HepG2 (cell line): ENCODE data around the gene RBP2. TPM values are rescaled to one million over a fixed set of nuclear protein-coding genes. Genes with fewer than 3 reads are reported as not detected.

Experiments used
- ATAC-seq: fragments of 200-7000 bp; cut with Tn5 transposase; 3 replicates; pipeline ENCODE4 v1.9.1; 2020; ENCODE audit warnings: mild to moderate bottlenecking, moderate library complexity
- BruUV-seq: library from RNA; stranded (reverse); fragments of 400-500 nt; replicated peaks from 2 replicates; lab custom pipeline; 2021; lab: Mats Ljungman, UMichigan
- CTCF ChIA-PET: fragments of 300-600 bp; formaldehyde crosslinking; extraction: SDS; loops from one replicate; lab custom pipeline; 2021; ENCODE audit warnings: low total read pairs, inconsistent platforms, low intra/inter-chr PET ratio; lab: Yijun Ruan, JAX
- POLR2A ChIA-PET: fragments of 350-600 bp; sonication (Branson Sonifier 250); formaldehyde crosslinking; loops from one replicate; lab custom pipeline; 2020; ENCODE audit warnings: antibody characterized with exemption, inconsistent platforms; lab: Yijun Ruan, JAX
- DNase-seq: peaks from one replicate; pipeline ENCODE4 v3.0.0-alpha.2; 2015; ENCODE audit warnings: low spot score
- FAIRE-seq: peaks from 3 replicates; lab custom pipeline; 2011; peaks lifted over from hg19 to GRCh38; lab: Jason Lieb, UNC
- H2AFZ ChIP-seq: one replicate; pipeline ENCODE4 v1.6.1; 2011; ENCODE audit warnings: low read length, inconsistent platforms
- H3K27ac ChIP-seq: fragments of 300-600 bp; 3 replicates; pipeline ENCODE4 v1.8.0; 2011; ENCODE audit warnings: mixed run types, mild to moderate bottlenecking, mixed read lengths, low read length, inconsistent platforms; ENCODE audit not compliant: insufficient read depth; ENCODE audit errors: extremely low read length
- H3K27me3 ChIP-seq, 2 experiments: fragments of 200-600 bp in 1 of 2; 2 replicates in 1 of 2; 3 replicates in 1 of 2; pipeline versions ENCODE4 v1.6.0 to v1.8.0; 2011; ENCODE audit warnings: low read length in 2 of 2, mild to moderate bottlenecking in 2 of 2, moderate library complexity in 2 of 2, inconsistent platforms in 1 of 2; ENCODE audit not compliant: insufficient read depth in 2 of 2, control insufficient read depth in 1 of 2
- H3K36me3 ChIP-seq, 2 experiments: fragments of 200-600 bp in 1 of 2; replicated peaks in 1 of 2; 2 replicates in 1 of 2; 3 replicates in 1 of 2; pipeline versions ENCODE4 v1.5.1 to v1.8.0; 2011; ENCODE audit warnings: low read length in 2 of 2, inconsistent platforms in 1 of 2; ENCODE audit not compliant: insufficient read depth in 2 of 2, control insufficient read depth in 1 of 2
- H3K4me1 ChIP-seq: 2 replicates; pipeline ENCODE4 v1.5.1; 2012; ENCODE audit warnings: low read length, inconsistent platforms; ENCODE audit not compliant: insufficient read depth
- H3K4me2 ChIP-seq: 2 replicates; pipeline ENCODE4 v1.6.0; 2011; ENCODE audit warnings: low read depth, low read length, inconsistent platforms
- H3K4me3 ChIP-seq, 3 experiments: fragments of 200-600 bp in 1 of 3; sonication (generic), shearing (Covaris generic) in 1 of 3; replicated peaks in 1 of 3; 2 replicates each; pipeline ENCODE4 v1.5.1; 2011 to 2016; ENCODE audit warnings: low read length in 3 of 3, inconsistent platforms in 2 of 3, low read depth in 2 of 3, mild to moderate bottlenecking in 2 of 3, control low read depth in 1 of 3, mixed read lengths in 1 of 3; ENCODE audit not compliant: insufficient read depth in 1 of 3
- H3K79me2 ChIP-seq: one replicate; pipeline ENCODE4 v1.6.1; 2011; ENCODE audit warnings: low read length, inconsistent platforms; ENCODE audit not compliant: insufficient read depth
- H3K9ac ChIP-seq: 2 replicates; pipeline ENCODE4 v1.6.0; 2011; ENCODE audit warnings: mild to moderate bottlenecking, low read depth, low read length, inconsistent platforms; ENCODE audit not compliant: insufficient read depth
- H3K9me3 ChIP-seq: 2 replicates; pipeline ENCODE4 v1.5.1; 2012; ENCODE audit warnings: mild to moderate bottlenecking, low read length
- H4K20me1 ChIP-seq: 2 replicates; pipeline ENCODE4 v1.6.0; 2011; ENCODE audit warnings: inconsistent platforms, mild to moderate bottlenecking, low read length, moderate library complexity; ENCODE audit not compliant: insufficient read depth
- CEBPB ChIP-seq: IDR thresholded peaks from 2 replicates; pipeline ENCODE4 v1.6.1; 2011; ENCODE audit warnings: low read depth, low read length, improper control_type of control experiment, borderline replicate concordance
- EP300 ChIP-seq, 3 experiments: sonication (generic) in 1 of 3; formaldehyde crosslinking in 1 of 3; IDR thresholded peaks; 2 replicates each; pipeline versions ENCODE4 v1.5.1 to v1.6.1; 2011 to 2020; ENCODE audit warnings: low read depth in 2 of 3, low read length in 2 of 3, borderline replicate concordance in 1 of 3, improper control_type of control experiment in 1 of 3, mild to moderate bottlenecking in 1 of 3, missing genetic modification reagents in 1 of 3, moderate library complexity in 1 of 3
- MATR3 ChIP-seq: sonication (generic); formaldehyde crosslinking; IDR thresholded peaks from 2 replicates; pipeline ENCODE4 v1.4.0; 2020; ENCODE audit warnings: missing genetic modification reagents
- RAD21 ChIP-seq: fragments of 450-650 bp; formaldehyde crosslinking; IDR thresholded peaks from 2 replicates; pipeline ENCODE4 v1.5.0; 2020; ENCODE audit warnings: mild to moderate bottlenecking
- RFXAP ChIP-seq: sonication (generic); formaldehyde crosslinking; IDR thresholded peaks from 2 replicates; pipeline ENCODE4 v1.4.0; 2020; ENCODE audit warnings: missing genetic modification reagents, borderline replicate concordance
- SRY ChIP-seq: sonication (generic); formaldehyde crosslinking; IDR thresholded peaks from 2 replicates; pipeline ENCODE4 v1.8.0; 2022; ENCODE audit warnings: mild to moderate bottlenecking, missing genetic modification reagents
- TAF1 ChIP-seq: sonication (generic); formaldehyde crosslinking; IDR thresholded peaks from 2 replicates; pipeline ENCODE4 v1.4.0; 2020; ENCODE audit warnings: missing genetic modification reagents
- ZNF264 ChIP-seq: sonication (generic); formaldehyde crosslinking; IDR thresholded peaks from 2 replicates; pipeline ENCODE4 v1.4.0; 2020; ENCODE audit warnings: missing genetic modification reagents
- ZNF614 ChIP-seq: IDR thresholded peaks from 2 replicates; pipeline ENCODE4 v1.6.1; 2018; ENCODE audit warnings: missing biosample characterization, missing genetic modification reagents, inconsistent platforms, borderline replicate concordance
- WGBS: methylation state at CpG from one replicate; pipeline ENCODE4 v1.1.6; 2017; ENCODE audit warnings: low lambda C conversion rate; 5-methylcytosine and 5-hydroxymethylcytosine counted together
- in situ Hi-C: cut with HindIII; loops from 2 replicates; pipeline ENCODE4 v1.10.0; 2017; ENCODE audit warnings: low pct_unique_long_range_greater_than_20kb; ENCODE audit not compliant: extremely low pct_ligation_motif_present
- intact Hi-C: fragments of 100-400 bp; cut with micrococcal nuclease; formaldehyde crosslinking; loops from one replicate; pipeline ENCODE4 v1.10.0; 2022; ENCODE audit not compliant: unreplicated experiment
- polyA plus RNA-seq, 8 experiments: library from polyadenylated mRNA; depleted of rRNA in 3 of 8; stranded (reverse) in 7 of 8; unstranded in 1 of 8; fragments of >200 nt; fragmentation: Illumina TruSeq in 4 of 8; extraction: Trizol in 4 of 8; gene quantifications; 2 replicates each; pipeline versions ENCODE4 v1.2.1 to v1.2.3, GENCODE V29; 2011 to 2016; ENCODE audit warnings: low read depth in 4 of 8, missing spikeins in 1 of 8, mixed read lengths in 1 of 8; ENCODE audit not compliant: insufficient read depth in 1 of 8
- total RNA-seq, 5 experiments: library from RNA; depleted of rRNA; stranded (reverse); fragments of >200 nt; fragmentation: Illumina TruSeq; extraction: Trizol; gene quantifications; 2 replicates each; pipeline ENCODE4 v1.2.3, GENCODE V29; 2016; ENCODE audit warnings: low read depth in 1 of 5
- TF ChIP-seq, protein P1 (sequence below): sonication (generic); formaldehyde crosslinking; IDR thresholded peaks from 2 replicates; pipeline ENCODE4 v1.8.0; 2022; ENCODE audit warnings: missing genetic modification reagents, mild to moderate bottlenecking, inconsistent platforms, borderline replicate concordance
- TF ChIP-seq, protein P2 (sequence below): sonication (generic); formaldehyde crosslinking; conservative IDR thresholded peaks from 2 replicates; pipeline ENCODE4 v1.8.0; 2022; ENCODE audit warnings: missing genetic modification reagents
- TF ChIP-seq, protein P3 (sequence below): sonication (generic); formaldehyde crosslinking; IDR thresholded peaks from 2 replicates; pipeline ENCODE4 v1.4.0; 2020; ENCODE audit warnings: missing genetic modification reagents

RBP2 gene
- total and polyA plus RNA-seq, 2 of the 13 experiments (the other 11 are each of a cell fraction or from before 2014, with no cell fraction given) = 0.17 to 2.5 TPM

DNA sequence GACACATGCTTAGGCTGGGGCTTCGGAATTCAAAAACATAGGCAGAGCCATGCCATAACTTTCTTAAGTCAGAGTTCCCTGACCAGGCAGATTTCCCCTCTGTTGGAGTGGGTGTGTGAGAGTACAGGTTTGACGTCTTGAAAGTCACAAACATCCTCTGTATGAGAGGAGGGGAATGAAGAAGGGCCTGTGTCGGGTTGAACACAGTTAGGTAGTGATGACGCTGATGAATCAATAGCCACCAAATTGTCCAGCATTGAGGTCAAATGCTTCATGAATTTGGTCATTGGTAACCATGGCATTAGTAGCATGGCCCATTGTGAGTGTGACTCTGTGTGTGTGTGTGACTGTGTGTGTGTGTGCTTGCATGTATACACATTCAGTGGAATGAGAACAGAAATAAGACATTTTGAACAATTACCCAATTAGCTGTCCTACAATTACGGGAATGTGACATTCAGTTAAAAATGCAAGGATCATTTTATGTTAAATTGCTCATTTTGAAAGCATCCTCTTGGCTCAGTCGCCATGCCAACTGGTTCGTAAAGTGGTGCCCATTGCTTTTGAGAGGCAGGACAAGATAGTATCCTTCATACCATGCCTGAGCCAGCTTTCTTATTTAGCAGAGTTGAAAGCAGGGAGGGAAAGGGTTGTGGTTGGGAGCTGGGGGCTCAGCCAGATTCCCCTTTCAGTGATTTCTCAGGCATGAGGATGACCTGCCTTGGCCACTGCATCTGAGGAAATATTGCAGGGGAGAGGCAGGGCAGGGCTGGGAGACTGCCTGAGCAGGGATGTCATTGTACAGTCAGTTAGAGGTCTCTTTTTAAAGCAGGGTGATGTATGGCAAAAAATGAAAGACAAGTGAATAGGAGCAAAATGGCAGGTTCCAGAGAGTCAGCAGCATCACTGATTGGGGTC, 35.4 kb downstream of the RBP2 start (continued):
- TF ChIP-seq, protein P1, sequence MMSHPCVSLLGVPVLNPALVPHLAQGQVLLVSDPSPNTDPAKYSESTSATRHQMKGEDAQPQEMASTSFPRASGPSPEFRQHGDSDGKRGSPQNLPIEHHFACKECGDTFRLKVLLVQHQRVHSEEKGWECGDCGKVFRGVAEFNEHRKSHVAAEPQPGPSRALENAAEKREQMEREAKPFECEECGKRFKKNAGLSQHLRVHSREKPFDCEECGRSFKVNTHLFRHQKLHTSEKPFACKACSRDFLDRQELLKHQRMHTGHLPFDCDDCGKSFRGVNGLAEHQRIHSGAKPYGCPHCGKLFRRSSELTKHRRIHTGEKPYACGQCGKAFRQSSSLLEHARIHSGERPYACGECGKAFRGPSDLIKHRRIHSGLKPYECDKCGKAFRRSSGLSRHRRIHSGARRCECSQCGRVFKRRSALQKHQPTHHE = no peak

DNA sequence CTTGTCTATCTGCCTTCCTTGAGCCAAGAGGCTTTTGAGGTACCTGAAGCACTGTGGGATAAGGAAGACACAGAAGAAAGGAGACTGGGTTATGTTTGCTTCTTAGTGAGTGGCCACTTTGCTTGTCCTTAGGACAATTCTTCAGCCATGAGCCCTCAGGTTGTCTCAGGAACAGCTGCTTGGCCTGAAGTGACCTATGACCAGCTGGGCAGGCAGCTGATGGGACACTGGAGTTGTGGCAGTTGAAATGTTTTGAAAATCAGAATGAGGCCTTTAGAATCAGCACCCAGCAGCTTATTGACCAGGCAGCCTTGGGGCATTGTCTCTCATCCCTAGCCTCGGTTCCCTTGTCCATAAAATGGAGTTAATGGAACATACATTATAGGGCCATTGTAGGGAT, 37.0 kb downstream of the RBP2 start:
- POLR2A ChIA-PET = no interaction called here
- Histone ChIP-seq H3K79me2 (no peaks in the 10 kb centered on the region), H2AFZ (no peak overlapping the region), H3K27me3 (no peaks in the 10 kb centered on the region), H3K36me3 (no peaks in the 10 kb centered on the region), H3K4me2 (no peak overlapping the region), H4K20me1 (no peaks in the 10 kb centered on the region), H3K9ac (no peak overlapping the region), H3K9me3 (no peaks in the 10 kb centered on the region), H3K27ac (no peak overlapping the region), H3K4me3 (no peak overlapping the region), H3K4me1 (no peaks in the 10 kb centered on the region)
- no TSS peak for BruUV-seq
- 5% methylated on average over 1 of the region's 1 CpG for WGBS
- in situ Hi-C loops = no loop called here
- DNase-seq (no peak), ATAC-seq (no peak), FAIRE-seq (no peak)
- intact Hi-C loops = no loop called here
- CTCF ChIA-PET = no interaction called here
- TF ChIP-seq CEBPB (no peak), EP300 (IDR thresholded peaks at IDR 0.05; ENCODE audit: low read depth in 2 of 2, low read length in 2 of 2) (no peak), EP300 (CRISPR knock-in tag; IDR thresholded peaks at IDR 0.05; ENCODE audit: borderline replicate concordance) (no peak), RAD21 (CRISPR knock-in tag) (no peak), RFXAP (no peak), MATR3 (CRISPR knock-in tag) (no peak), SRY (CRISPR knock-in tag) (no peak), TAF1 (no peak), ZNF614 (CRISPR knock-in tag) (no peak), ZNF264 (CRISPR knock-in tag) (no peak)
- TF ChIP-seq, protein P2, sequence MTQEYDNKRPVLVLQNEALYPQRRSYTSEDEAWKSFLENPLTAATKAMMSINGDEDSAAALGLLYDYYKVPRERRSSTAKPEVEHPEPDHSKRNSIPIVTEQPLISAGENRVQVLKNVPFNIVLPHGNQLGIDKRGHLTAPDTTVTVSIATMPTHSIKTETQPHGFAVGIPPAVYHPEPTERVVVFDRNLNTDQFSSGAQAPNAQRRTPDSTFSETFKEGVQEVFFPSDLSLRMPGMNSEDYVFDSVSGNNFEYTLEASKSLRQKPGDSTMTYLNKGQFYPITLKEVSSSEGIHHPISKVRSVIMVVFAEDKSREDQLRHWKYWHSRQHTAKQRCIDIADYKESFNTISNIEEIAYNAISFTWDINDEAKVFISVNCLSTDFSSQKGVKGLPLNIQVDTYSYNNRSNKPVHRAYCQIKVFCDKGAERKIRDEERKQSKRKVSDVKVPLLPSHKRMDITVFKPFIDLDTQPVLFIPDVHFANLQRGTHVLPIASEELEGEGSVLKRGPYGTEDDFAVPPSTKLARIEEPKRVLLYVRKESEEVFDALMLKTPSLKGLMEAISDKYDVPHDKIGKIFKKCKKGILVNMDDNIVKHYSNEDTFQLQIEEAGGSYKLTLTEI = no peak
- TF ChIP-seq, protein P3, sequence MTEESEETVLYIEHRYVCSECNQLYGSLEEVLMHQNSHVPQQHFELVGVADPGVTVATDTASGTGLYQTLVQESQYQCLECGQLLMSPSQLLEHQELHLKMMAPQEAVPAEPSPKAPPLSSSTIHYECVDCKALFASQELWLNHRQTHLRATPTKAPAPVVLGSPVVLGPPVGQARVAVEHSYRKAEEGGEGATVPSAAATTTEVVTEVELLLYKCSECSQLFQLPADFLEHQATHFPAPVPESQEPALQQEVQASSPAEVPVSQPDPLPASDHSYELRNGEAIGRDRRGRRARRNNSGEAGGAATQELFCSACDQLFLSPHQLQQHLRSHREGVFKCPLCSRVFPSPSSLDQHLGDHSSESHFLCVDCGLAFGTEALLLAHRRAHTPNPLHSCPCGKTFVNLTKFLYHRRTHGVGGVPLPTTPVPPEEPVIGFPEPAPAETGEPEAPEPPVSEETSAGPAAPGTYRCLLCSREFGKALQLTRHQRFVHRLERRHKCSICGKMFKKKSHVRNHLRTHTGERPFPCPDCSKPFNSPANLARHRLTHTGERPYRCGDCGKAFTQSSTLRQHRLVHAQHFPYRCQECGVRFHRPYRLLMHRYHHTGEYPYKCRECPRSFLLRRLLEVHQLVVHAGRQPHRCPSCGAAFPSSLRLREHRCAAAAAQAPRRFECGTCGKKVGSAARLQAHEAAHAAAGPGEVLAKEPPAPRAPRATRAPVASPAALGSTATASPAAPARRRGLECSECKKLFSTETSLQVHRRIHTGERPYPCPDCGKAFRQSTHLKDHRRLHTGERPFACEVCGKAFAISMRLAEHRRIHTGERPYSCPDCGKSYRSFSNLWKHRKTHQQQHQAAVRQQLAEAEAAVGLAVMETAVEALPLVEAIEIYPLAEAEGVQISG (CRISPR knock-in tag) = no peak
